WI38 (cell line): ENCODE data around the gene ELMO1.

Source experiments
- H3K4me3 ChIP-seq: 2 replicates; pipeline ENCODE4 v1.5.1; 2011; ENCODE audit warnings: low read depth, mild to moderate bottlenecking, control low read depth, low read length
- CTCF ChIP-seq: IDR thresholded peaks from 2 replicates; pipeline ENCODE4 v1.5.1; 2012; ENCODE audit warnings: low read depth, mild to moderate bottlenecking, control low read depth, low read length

ELMO1 gene

GRCh38 chr7:37102518-37103137, 346.0 kb downstream of the ELMO1 start:
- H3K4me3 ChIP-seq = no peak overlapping the region
- TF ChIP-seq CTCF = no peak

- no peak overlapping the region for H3K4me3 ChIP-seq
- TF ChIP-seq CTCF = no peak
These were observed 347.8 kb downstream of the ELMO1 start for GRCh38 chr7:37100735-37101331.

GRCh38 chr7:37098762-37099161, 349.9 kb downstream of the ELMO1 start:
- H3K4me3 ChIP-seq = no peak overlapping the region
- no peak for TF ChIP-seq CTCF

GRCh38 chr7:37097983-37098382, 350.7 kb downstream of the ELMO1 start:
- TF ChIP-seq CTCF = no peak
- no peak overlapping the region for H3K4me3 ChIP-seq

GRCh38 chr7:37097276-37097675, 351.4 kb downstream of the ELMO1 start:
- H3K4me3 ChIP-seq = no peak overlapping the region
- no peak for TF ChIP-seq CTCF

DNA sequence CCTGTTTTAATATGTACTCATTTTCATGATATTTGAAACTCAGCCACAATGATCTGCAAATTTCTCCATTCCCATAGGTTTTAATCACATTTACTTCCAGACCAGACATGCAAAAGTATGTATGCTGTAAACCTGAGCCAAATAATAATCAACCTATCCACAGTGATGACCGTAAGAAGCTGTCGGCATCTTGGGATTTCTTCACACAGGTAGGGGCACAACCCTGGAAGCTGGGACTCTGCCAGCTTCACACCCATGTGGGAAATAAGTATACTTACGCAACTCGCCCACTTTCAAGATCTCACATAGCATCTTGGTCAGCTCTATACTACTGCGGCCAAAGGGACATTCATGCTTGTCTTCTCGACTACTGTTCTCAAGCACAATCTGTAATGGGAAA, 352.3 kb downstream of the ELMO1 start:
- H3K4me3 ChIP-seq = no peak overlapping the region
- TF ChIP-seq CTCF = no peak

DNA sequence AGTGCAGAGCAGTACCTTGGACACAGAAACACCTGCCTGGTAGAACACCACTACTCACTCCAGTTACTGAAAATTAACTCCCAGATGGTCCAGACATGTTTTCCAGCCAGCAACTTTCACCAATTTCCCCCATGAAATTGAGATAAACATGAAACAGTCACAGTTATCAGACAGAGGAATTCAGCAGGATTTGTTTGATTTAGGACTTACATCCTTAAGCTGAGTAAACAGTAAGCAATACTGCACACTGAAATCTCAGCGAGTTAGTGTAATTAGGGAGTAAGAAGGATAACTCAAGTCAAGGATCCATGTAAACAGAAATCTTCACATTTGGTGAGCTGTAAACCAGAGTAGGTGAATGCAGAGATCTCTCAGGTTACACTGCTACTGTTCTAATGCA, 353.5 kb downstream of the ELMO1 start:
- H3K4me3 ChIP-seq = no peak overlapping the region
- TF ChIP-seq CTCF = no peak
